Osteocyte (in vitro differentiated cells): ENCODE results near the gene RYR2. TPM values are rescaled to one million over a fixed set of nuclear protein-coding genes. Genes with fewer than 3 reads are reported as not detected.

Experiments
- DNase-seq: peaks from one replicate; pipeline ENCODE4 v3.0.0; 2021; ENCODE audit warnings: mixed read lengths; ENCODE audit not compliant: unreplicated experiment; ENCODE audit errors: extremely low spot score
- H3K27ac Mint-ChIP-seq: one replicate; pipeline ENCODE4 v1.8.0; 2021; ENCODE audit warnings: mild to moderate bottlenecking, mixed read lengths; ENCODE audit not compliant: unreplicated experiment
- H3K27me3 Mint-ChIP-seq: one replicate; pipeline ENCODE4 v1.8.0; 2021; ENCODE audit warnings: mixed read lengths; ENCODE audit not compliant: unreplicated experiment
- H3K36me3 Mint-ChIP-seq: one replicate; pipeline ENCODE4 v1.8.0; 2021; ENCODE audit warnings: mixed read lengths; ENCODE audit not compliant: unreplicated experiment
- H3K4me1 Mint-ChIP-seq: one replicate; pipeline ENCODE4 v1.8.0; 2021; ENCODE audit warnings: mixed read lengths; ENCODE audit not compliant: unreplicated experiment
- H3K4me3 Mint-ChIP-seq: one replicate; pipeline ENCODE4 v1.8.0; 2021; ENCODE audit warnings: mild to moderate bottlenecking, moderate library complexity, mixed read lengths; ENCODE audit not compliant: unreplicated experiment
- H3K9me3 Mint-ChIP-seq: one replicate; pipeline ENCODE4 v1.8.0; 2021; ENCODE audit warnings: mixed read lengths; ENCODE audit not compliant: unreplicated experiment
- CTCF ChIP-seq: fragments of 200-600 bp; sonication (generic); IDR thresholded peaks from 2 replicates; pipeline ENCODE4 v1.5.0; 2021; ENCODE audit warnings: antibody characterized with exemption, mild to moderate bottlenecking, moderate library complexity
- total RNA-seq: library from RNA; stranded (reverse); gene quantifications from 2 replicates; pipeline ENCODE4 v1.2.1, GENCODE V29; 2021

Gene RYR2
- total RNA-seq, 1 donor from 2014 or later, result 0.03 TPM

GRCh38 chr1:237166593-237167101 is 124.7 kb downstream of the RYR2 start:
- no peak for DNase-seq
- H3K27ac Mint-ChIP-seq, result no peak overlapping the region
- H3K36me3 Mint-ChIP-seq, result no peaks in the 10 kb centered on the region
- no peaks in the 10 kb centered on the region for H3K27me3 Mint-ChIP-seq
- no peak overlapping the region for H3K4me3 Mint-ChIP-seq
- no peaks in the 10 kb centered on the region for H3K4me1 Mint-ChIP-seq
- no peak for TF ChIP-seq CTCF
- H3K9me3 Mint-ChIP-seq, result no peaks in the 10 kb centered on the region

- no peak for TF ChIP-seq CTCF
- Mint-ChIP-seq H3K4me1 (no peaks in the 10 kb centered on the region), H3K36me3 (no peaks in the 10 kb centered on the region), H3K4me3 (no peak overlapping the region), H3K27me3 (no peaks in the 10 kb centered on the region), H3K27ac (no peak overlapping the region), H3K9me3 (no peaks in the 10 kb centered on the region)
- no peak for DNase-seq
Observed at GRCh38 chr1:237170149-237170548, 128.2 kb downstream of the RYR2 start.

GRCh38 chr1:237171454-237172117 is 129.6 kb downstream of the RYR2 start:
- no peaks in the 10 kb centered on the region for H3K9me3 Mint-ChIP-seq
- no peak overlapping the region for H3K4me3 Mint-ChIP-seq
- H3K36me3 Mint-ChIP-seq, result no peaks in the 10 kb centered on the region
- no peak for DNase-seq
- no peaks in the 10 kb centered on the region for H3K4me1 Mint-ChIP-seq
- no peaks in the 10 kb centered on the region for H3K27me3 Mint-ChIP-seq
- no peak for TF ChIP-seq CTCF
- no peak overlapping the region for H3K27ac Mint-ChIP-seq

- no peaks in the 10 kb centered on the region for H3K36me3 Mint-ChIP-seq
- H3K27me3 Mint-ChIP-seq, result no peaks in the 10 kb centered on the region
- TF ChIP-seq CTCF, result no peak
- H3K27ac Mint-ChIP-seq, result no peak overlapping the region
- H3K9me3 Mint-ChIP-seq, result no peaks in the 10 kb centered on the region
- H3K4me1 Mint-ChIP-seq, result no peaks in the 10 kb centered on the region
- no peak overlapping the region for H3K4me3 Mint-ChIP-seq
- DNase-seq, result no peak
Observed at GRCh38 chr1:237172118-237172485, 130.1 kb downstream of the RYR2 start.

GRCh38 chr1:237179503-237179902 is 137.5 kb downstream of the RYR2 start:
- Mint-ChIP-seq H3K4me1 (no peaks in the 10 kb centered on the region), H3K27me3 (no peaks in the 10 kb centered on the region), H3K9me3 (no peaks in the 10 kb centered on the region), H3K4me3 (no peak overlapping the region), H3K36me3 (no peaks in the 10 kb centered on the region), H3K27ac (no peak overlapping the region)
- TF ChIP-seq CTCF, result no peak
- DNase-seq, result no peak
